HepG2 (cell line): ENCODE data around the gene PNLIPRP3. TPM values are rescaled to one million over a fixed set of nuclear protein-coding genes. Genes with fewer than 3 reads are reported as not detected.

Source experiments
- ATAC-seq: fragments of 200-7000 bp; cut with Tn5 transposase; 3 replicates; pipeline ENCODE4 v1.9.1; 2020; ENCODE audit warnings: mild to moderate bottlenecking, moderate library complexity
- BruUV-seq: library from RNA; stranded (reverse); fragments of 400-500 nt; replicated peaks from 2 replicates; lab custom pipeline; 2021; lab: Mats Ljungman, UMichigan
- CTCF ChIA-PET: fragments of 300-600 bp; formaldehyde crosslinking; extraction: SDS; loops from one replicate; lab custom pipeline; 2021; ENCODE audit warnings: low total read pairs, inconsistent platforms, low intra/inter-chr PET ratio; lab: Yijun Ruan, JAX
- POLR2A ChIA-PET: fragments of 350-600 bp; sonication (Branson Sonifier 250); formaldehyde crosslinking; loops from one replicate; lab custom pipeline; 2020; ENCODE audit warnings: antibody characterized with exemption, inconsistent platforms; lab: Yijun Ruan, JAX
- DNase-seq: peaks from one replicate; pipeline ENCODE4 v3.0.0-alpha.2; 2015; ENCODE audit warnings: low spot score
- FAIRE-seq: peaks from 3 replicates; lab custom pipeline; 2011; peaks lifted over from hg19 to GRCh38; lab: Jason Lieb, UNC
- H2AFZ ChIP-seq: one replicate; pipeline ENCODE4 v1.6.1; 2011; ENCODE audit warnings: low read length, inconsistent platforms
- H3K27ac ChIP-seq: fragments of 300-600 bp; 3 replicates; pipeline ENCODE4 v1.8.0; 2011; ENCODE audit warnings: mixed run types, mild to moderate bottlenecking, mixed read lengths, low read length, inconsistent platforms; ENCODE audit not compliant: insufficient read depth; ENCODE audit errors: extremely low read length
- H3K27me3 ChIP-seq, 2 experiments: fragments of 200-600 bp in 1 of 2; 2 replicates in 1 of 2; 3 replicates in 1 of 2; pipeline versions ENCODE4 v1.6.0 to v1.8.0; 2011; ENCODE audit warnings: low read length in 2 of 2, mild to moderate bottlenecking in 2 of 2, moderate library complexity in 2 of 2, inconsistent platforms in 1 of 2; ENCODE audit not compliant: insufficient read depth in 2 of 2, control insufficient read depth in 1 of 2
- H3K36me3 ChIP-seq, 2 experiments: fragments of 200-600 bp in 1 of 2; replicated peaks in 1 of 2; 2 replicates in 1 of 2; 3 replicates in 1 of 2; pipeline versions ENCODE4 v1.5.1 to v1.8.0; 2011; ENCODE audit warnings: low read length in 2 of 2, inconsistent platforms in 1 of 2; ENCODE audit not compliant: insufficient read depth in 2 of 2, control insufficient read depth in 1 of 2
- H3K4me1 ChIP-seq: 2 replicates; pipeline ENCODE4 v1.5.1; 2012; ENCODE audit warnings: low read length, inconsistent platforms; ENCODE audit not compliant: insufficient read depth
- H3K4me2 ChIP-seq: 2 replicates; pipeline ENCODE4 v1.6.0; 2011; ENCODE audit warnings: low read depth, low read length, inconsistent platforms
- H3K4me3 ChIP-seq, 3 experiments: fragments of 200-600 bp in 1 of 3; sonication (generic), shearing (Covaris generic) in 1 of 3; replicated peaks in 1 of 3; 2 replicates each; pipeline ENCODE4 v1.5.1; 2011 to 2016; ENCODE audit warnings: low read length in 3 of 3, inconsistent platforms in 2 of 3, low read depth in 2 of 3, mild to moderate bottlenecking in 2 of 3, control low read depth in 1 of 3, mixed read lengths in 1 of 3; ENCODE audit not compliant: insufficient read depth in 1 of 3
- H3K79me2 ChIP-seq: one replicate; pipeline ENCODE4 v1.6.1; 2011; ENCODE audit warnings: low read length, inconsistent platforms; ENCODE audit not compliant: insufficient read depth
- H3K9ac ChIP-seq: 2 replicates; pipeline ENCODE4 v1.6.0; 2011; ENCODE audit warnings: mild to moderate bottlenecking, low read depth, low read length, inconsistent platforms; ENCODE audit not compliant: insufficient read depth
- H3K9me3 ChIP-seq: 2 replicates; pipeline ENCODE4 v1.5.1; 2012; ENCODE audit warnings: mild to moderate bottlenecking, low read length
- H4K20me1 ChIP-seq: 2 replicates; pipeline ENCODE4 v1.6.0; 2011; ENCODE audit warnings: inconsistent platforms, mild to moderate bottlenecking, low read length, moderate library complexity; ENCODE audit not compliant: insufficient read depth
- AHDC1 ChIP-seq: sonication (generic); formaldehyde crosslinking; IDR thresholded peaks from 2 replicates; pipeline ENCODE4 v1.5.1; 2020; ENCODE audit warnings: mild to moderate bottlenecking, missing genetic modification reagents, borderline replicate concordance
- ARID4A ChIP-seq: sonication (generic); formaldehyde crosslinking; IDR thresholded peaks from 2 replicates; pipeline ENCODE4 v1.5.0; 2020; ENCODE audit warnings: mild to moderate bottlenecking, missing genetic modification reagents, borderline replicate concordance
- ELF4 ChIP-seq: sonication (generic); formaldehyde crosslinking; IDR thresholded peaks from 2 replicates; pipeline ENCODE4 v1.5.0; 2020; ENCODE audit warnings: missing genetic modification reagents, mild to moderate bottlenecking, moderate library complexity, borderline replicate concordance
- HNRNPK ChIP-seq: fragments of 200-400 bp; formaldehyde crosslinking; IDR thresholded peaks from 2 replicates; pipeline ENCODE4 v1.6.1; 2018; ENCODE audit warnings: low read length, low read depth, moderate library complexity, mild to moderate bottlenecking; ENCODE audit not compliant: poor library complexity, severe bottlenecking
- NPAS2 ChIP-seq: sonication (generic); formaldehyde crosslinking; IDR thresholded peaks from 2 replicates; pipeline ENCODE4 v1.8.0; 2022; ENCODE audit warnings: mild to moderate bottlenecking, missing genetic modification reagents, borderline replicate concordance
- PRDM4 ChIP-seq: sonication (generic); formaldehyde crosslinking; IDR thresholded peaks from 2 replicates; pipeline ENCODE4 v1.9.0; 2021; ENCODE audit warnings: missing genetic modification reagents, borderline replicate concordance
- RFXANK ChIP-seq: IDR thresholded peaks from 2 replicates; pipeline ENCODE4 v1.6.1; 2016
- ZC3H4 ChIP-seq: sonication (generic); formaldehyde crosslinking; IDR thresholded peaks from 2 replicates; pipeline ENCODE4 v1.4.0; 2020; ENCODE audit warnings: missing genetic modification reagents, borderline replicate concordance
- ZNF124 ChIP-seq: sonication (generic); formaldehyde crosslinking; IDR thresholded peaks from 2 replicates; pipeline ENCODE4 v1.4.0; 2020; ENCODE audit warnings: missing genetic modification reagents
- ZNF317 ChIP-seq: sonication (generic); formaldehyde crosslinking; IDR thresholded peaks from 2 replicates; pipeline ENCODE4 v1.5.0; 2020; ENCODE audit warnings: mild to moderate bottlenecking, missing genetic modification reagents
- ZNF7 ChIP-seq: IDR thresholded peaks from 2 replicates; pipeline ENCODE4 v1.6.1; 2016; ENCODE audit warnings: missing biosample characterization, missing genetic modification reagents
- ZNF776 ChIP-seq: sonication (generic); formaldehyde crosslinking; IDR thresholded peaks from 2 replicates; pipeline ENCODE4 v1.4.0; 2020; ENCODE audit warnings: mild to moderate bottlenecking, missing genetic modification reagents
- WGBS: methylation state at CpG from one replicate; pipeline ENCODE4 v1.1.6; 2017; ENCODE audit warnings: low lambda C conversion rate; 5-methylcytosine and 5-hydroxymethylcytosine counted together
- in situ Hi-C: cut with HindIII; loops from 2 replicates; pipeline ENCODE4 v1.10.0; 2017; ENCODE audit warnings: low pct_unique_long_range_greater_than_20kb; ENCODE audit not compliant: extremely low pct_ligation_motif_present
- intact Hi-C: fragments of 100-400 bp; cut with micrococcal nuclease; formaldehyde crosslinking; loops from one replicate; pipeline ENCODE4 v1.10.0; 2022; ENCODE audit not compliant: unreplicated experiment
- polyA plus RNA-seq, 8 experiments: library from polyadenylated mRNA; depleted of rRNA in 3 of 8; stranded (reverse) in 7 of 8; unstranded in 1 of 8; fragments of >200 nt; fragmentation: Illumina TruSeq in 4 of 8; extraction: Trizol in 4 of 8; gene quantifications; 2 replicates each; pipeline versions ENCODE4 v1.2.1 to v1.2.3, GENCODE V29; 2011 to 2016; ENCODE audit warnings: low read depth in 4 of 8, missing spikeins in 1 of 8, mixed read lengths in 1 of 8; ENCODE audit not compliant: insufficient read depth in 1 of 8
- total RNA-seq, 5 experiments: library from RNA; depleted of rRNA; stranded (reverse); fragments of >200 nt; fragmentation: Illumina TruSeq; extraction: Trizol; gene quantifications; 2 replicates each; pipeline ENCODE4 v1.2.3, GENCODE V29; 2016; ENCODE audit warnings: low read depth in 1 of 5

Gene PNLIPRP3
- total and polyA plus RNA-seq, 2 of the 13 experiments (the other 11 are each of a cell fraction or from before 2014, with no cell fraction given) = not detected

GRCh38 chr10:116440330-116441030 lies 12.8 kb downstream of the PNLIPRP3 start:
- intact Hi-C loops = no loop called here
- no peak for FAIRE-seq
- H3K36me3 ChIP-seq = no peaks in the 10 kb centered on the region
- TF ChIP-seq ARID4A (no peak), ZNF7 (no peak), NPAS2 (CRISPR knock-in tag) (no peak), HNRNPK (no peak), ZNF776 (CRISPR knock-in tag) (no peak), ELF4 (no peak), ZC3H4 (CRISPR knock-in tag) (no peak), AHDC1 (CRISPR knock-in tag) (no peak), ZNF317 (CRISPR knock-in tag) (no peak), PRDM4 (CRISPR knock-in tag) (no peak), ZNF124 (no peak), RFXANK (CRISPR knock-in tag) (no peak)

More at GRCh38 chr10:116440330-116441030, 12.8 kb downstream of the PNLIPRP3 start:
- DNase-seq = no peak
- in situ Hi-C loops = no loop called here
- no TSS peak for BruUV-seq
- Histone ChIP-seq H3K4me2 (no peak overlapping the region), H2AFZ (no peak overlapping the region), H3K4me3 (no peak overlapping the region), H3K9me3 (no peaks in the 10 kb centered on the region), H3K9ac (no peak overlapping the region), H3K27ac (no peak overlapping the region), H3K27me3 (no peaks in the 10 kb centered on the region; a peak in 1 of 5 replicates), H3K79me2 (no peaks in the 10 kb centered on the region), H4K20me1 (no peaks in the 10 kb centered on the region), H3K4me1 (no peaks in the 10 kb centered on the region)
- ChIA-PET CTCF (no interaction called here), POLR2A (no interaction called here)
- no peak for ATAC-seq
- 3% methylated on average over 5 of the region's 5 CpGs for WGBS
